HepG2 (cell line): Measurements from ENCODE around the gene FUBP3. TPM values are rescaled to one million over a fixed set of nuclear protein-coding genes. Genes with fewer than 3 reads are reported as not detected.
A peak's percentile ranks its signal among the peaks of the same experiment; 100 is the strongest.

Experiments
- ATF7 ChIP-seq, 2 experiments: fragments of 450-650 bp in 1 of 2; sonication (generic) in 1 of 2; formaldehyde crosslinking in 1 of 2; IDR thresholded peaks; 2 replicates each; pipeline versions ENCODE4 v1.4.0 to v1.6.1; 2016 to 2020; ENCODE audit warnings: antibody characterized with exemption in 1 of 2, mild to moderate bottlenecking in 1 of 2, missing genetic modification reagents in 1 of 2
- CAMTA2 ChIP-seq: sonication (generic); formaldehyde crosslinking; IDR thresholded peaks from 2 replicates; pipeline ENCODE4 v1.4.0; 2020; ENCODE audit warnings: mild to moderate bottlenecking, missing genetic modification reagents, borderline replicate concordance
- CENPX ChIP-seq: sonication (generic); formaldehyde crosslinking; IDR thresholded peaks from 2 replicates; pipeline ENCODE4 v1.9.0; 2021; ENCODE audit warnings: mild to moderate bottlenecking, missing genetic modification reagents, moderate library complexity
- DZIP1 ChIP-seq: sonication (generic); formaldehyde crosslinking; IDR thresholded peaks from 2 replicates; pipeline ENCODE4 v1.5.0; 2020; ENCODE audit warnings: mild to moderate bottlenecking, missing genetic modification reagents
- FOXM1 ChIP-seq: sonication (generic); formaldehyde crosslinking; IDR thresholded peaks from 2 replicates; pipeline ENCODE4 v1.5.0; 2020; ENCODE audit warnings: missing genetic modification reagents
- ISL2 ChIP-seq: sonication (generic); formaldehyde crosslinking; IDR thresholded peaks from 2 replicates; pipeline ENCODE4 v1.5.0; 2020; ENCODE audit warnings: missing genetic modification reagents
- JUN ChIP-seq: sonication (generic); formaldehyde crosslinking; IDR thresholded peaks from 2 replicates; pipeline ENCODE4 v1.4.0; 2020; ENCODE audit warnings: mild to moderate bottlenecking, missing genetic modification reagents
- KDM5A ChIP-seq: fragments of 200-600 bp; sonication (generic); IDR thresholded peaks from 2 replicates; pipeline ENCODE4 v1.7.0; 2018; ENCODE audit warnings: antibody characterized with exemption, mild to moderate bottlenecking, low read length, borderline replicate concordance
- MIXL1 ChIP-seq: IDR thresholded peaks from 2 replicates; pipeline ENCODE4 v1.6.1; 2016
- NFIB ChIP-seq: sonication (generic); formaldehyde crosslinking; IDR thresholded peaks from 2 replicates; pipeline ENCODE4 v1.9.0; 2021; ENCODE audit warnings: missing genetic modification reagents, mild to moderate bottlenecking, borderline replicate concordance
- THAP7 ChIP-seq: sonication (generic); formaldehyde crosslinking; IDR thresholded peaks from 2 replicates; pipeline ENCODE4 v1.8.1; 2023; ENCODE audit warnings: mild to moderate bottlenecking, missing genetic modification reagents
- ZBTB26 ChIP-seq: IDR thresholded peaks from 2 replicates; pipeline ENCODE4 v1.6.1; 2016; ENCODE audit warnings: missing compliant biosample characterization, missing genetic modification reagents, borderline replicate concordance
- ZBTB3 ChIP-seq: sonication (generic); formaldehyde crosslinking; IDR thresholded peaks from 2 replicates; pipeline ENCODE4 v1.4.0; 2020; ENCODE audit warnings: low read depth, mild to moderate bottlenecking, moderate library complexity, missing genetic modification reagents, borderline replicate concordance
- ZBTB39 ChIP-seq: sonication (generic); formaldehyde crosslinking; IDR thresholded peaks from 2 replicates; pipeline ENCODE4 v1.5.0; 2020; ENCODE audit warnings: missing genetic modification reagents
- ZBTB42 ChIP-seq: sonication (generic); formaldehyde crosslinking; IDR thresholded peaks from 2 replicates; pipeline ENCODE4 v1.5.0; 2020; ENCODE audit warnings: mild to moderate bottlenecking, missing genetic modification reagents
- ZC3H13 ChIP-seq: sonication (generic); formaldehyde crosslinking; IDR thresholded peaks from 2 replicates; pipeline ENCODE4 v1.8.1; 2023; ENCODE audit warnings: mild to moderate bottlenecking, missing genetic modification reagents, moderate library complexity
- ZFAT ChIP-seq: sonication (generic); formaldehyde crosslinking; conservative IDR thresholded peaks from 2 replicates; pipeline ENCODE4 v1.8.1; 2023; ENCODE audit warnings: missing genetic modification reagents, inconsistent platforms
- ZKSCAN1 ChIP-seq: fragments of 150-350 bp; IDR thresholded peaks from 2 replicates; pipeline ENCODE4 v1.6.1; 2014; ENCODE audit warnings: low read length
- ZNF256 ChIP-seq: sonication (generic); formaldehyde crosslinking; conservative IDR thresholded peaks from 2 replicates; pipeline ENCODE4 v1.4.0; 2020; ENCODE audit warnings: missing genetic modification reagents
- ZNF337 ChIP-seq: sonication (generic); formaldehyde crosslinking; IDR thresholded peaks from 2 replicates; pipeline ENCODE4 v1.5.1; 2020; ENCODE audit warnings: missing genetic modification reagents, low read depth, mild to moderate bottlenecking, borderline replicate concordance
- ZNF605 ChIP-seq: sonication (generic); formaldehyde crosslinking; IDR thresholded peaks from 2 replicates; pipeline ENCODE4 v1.8.0; 2022; ENCODE audit warnings: mild to moderate bottlenecking, missing genetic modification reagents
- ZNF724P ChIP-seq: sonication (generic); formaldehyde crosslinking; IDR thresholded peaks from 2 replicates; pipeline ENCODE4 v1.8.0; 2022; ENCODE audit warnings: missing genetic modification reagents, borderline replicate concordance
- polyA plus RNA-seq, 8 experiments: library from polyadenylated mRNA; depleted of rRNA in 3 of 8; stranded (reverse) in 7 of 8; unstranded in 1 of 8; fragments of >200 nt; fragmentation: Illumina TruSeq in 4 of 8; extraction: Trizol in 4 of 8; gene quantifications; 2 replicates each; pipeline versions ENCODE4 v1.2.1 to v1.2.3, GENCODE V29; 2011 to 2016; ENCODE audit warnings: low read depth in 4 of 8, missing spikeins in 1 of 8, mixed read lengths in 1 of 8; ENCODE audit not compliant: insufficient read depth in 1 of 8
- total RNA-seq, 5 experiments: library from RNA; depleted of rRNA; stranded (reverse); fragments of >200 nt; fragmentation: Illumina TruSeq; extraction: Trizol; gene quantifications; 2 replicates each; pipeline ENCODE4 v1.2.3, GENCODE V29; 2016; ENCODE audit warnings: low read depth in 1 of 5

Gene FUBP3
- total and polyA plus RNA-seq, 2 of the 13 experiments (the other 11 are each of a cell fraction or from before 2014, with no cell fraction given) = 28.7 to 40.0 TPM

GRCh38 chr9:130680836-130681768, 101.7 kb downstream of the FUBP3 start (continued):
- peak; percentile 84; the same call in 1 of the 2 replicates for TF ChIP-seq DZIP1 (CRISPR knock-in tag)
- TF ChIP-seq ZNF337 = no peak
- TF ChIP-seq ZBTB39 = 0 out of 2 replicates have a peak, but pooled peaks have one; percentile 71
- no peak for TF ChIP-seq NFIB (CRISPR knock-in tag)
- 0 out of 2 replicates have a peak, but pooled peaks have one; percentile 33 for TF ChIP-seq THAP7 (CRISPR knock-in tag)
- TF ChIP-seq JUN (CRISPR knock-in tag) = 0 out of 2 replicates have a peak, but pooled peaks have one; percentile 66
- peak; percentile 34; the same call in 1 of the 2 replicates for TF ChIP-seq CAMTA2 (CRISPR knock-in tag)
- TF ChIP-seq ATF7 (IDR thresholded peaks at IDR 0.05) = no peak
- no peak for TF ChIP-seq ATF7 (CRISPR knock-in tag; IDR thresholded peaks at IDR 0.05)
- TF ChIP-seq ZKSCAN1 = no peak
- TF ChIP-seq ZNF724P (CRISPR knock-in tag) = no peak
- no peak; the same call in 1 of the 2 replicates for TF ChIP-seq ZBTB3
- peak; percentile 43; the same call in 1 of the 2 replicates for TF ChIP-seq MIXL1 (CRISPR knock-in tag)
- TF ChIP-seq ZFAT (CRISPR knock-in tag) = no peak
- TF ChIP-seq ZBTB42 (CRISPR knock-in tag) = no peak
- TF ChIP-seq ISL2 (CRISPR knock-in tag) = peak; percentile 68
- TF ChIP-seq CENPX = no peak
- TF ChIP-seq ZNF256 (CRISPR knock-in tag) = peak; percentile 71
- TF ChIP-seq ZBTB26 (CRISPR knock-in tag) = peak; percentile 32; the same call in 1 of the 2 replicates
- TF ChIP-seq KDM5A = no peak
- peak; percentile 74; the same call in 1 of the 2 replicates for TF ChIP-seq FOXM1 (CRISPR knock-in tag)
- TF ChIP-seq ZC3H13 (CRISPR knock-in tag) = 0 out of 2 replicates have a peak, but pooled peaks have one; percentile 49
- 0 out of 2 replicates have a peak, but pooled peaks have one; percentile 29 for TF ChIP-seq ZNF605
